ENCODE results near the gene CXCL8.

GRCh38 chr4:73754934-73755333 lies 14.6 kb downstream of the CXCL8 start:
- TF ChIP-seq CTCF (IDR thresholded peaks at IDR 0.05) = no peak
- TF ChIP-seq POLR2A (IDR thresholded peaks at IDR 0.05) = no peak
